ENCODE measurements around the gene OR2AE1.

GRCh38 chr7:99918959-99919813 is 42.4 kb upstream of the OR2AE1 start, which contains the start of gene TRIM4:
- peak; percentile 21 for TF ChIP-seq CTCF (IDR thresholded peaks at IDR 0.05)
- TF ChIP-seq EZH2 (IDR thresholded peaks at IDR 0.05; ENCODE audit: borderline replicate concordance, insufficient read depth, low read depth, low read length, poor library complexity, severe bottlenecking): no peak
